Esophagus mucosa (tissue), 1 donor: ENCODE data around the gene MYO1D. TPM values are rescaled to one million over a fixed set of nuclear protein-coding genes. Genes with fewer than 3 reads are reported as not detected.
A peak's percentile ranks its signal among the peaks of the same experiment; 100 is the strongest.

ENCODE experiments used
- ATAC-seq: fragments of 200-7000 bp; cut with Tn5 transposase; one replicate; pipeline ENCODE4 v1.9.1; 2020
- total RNA-seq: library from RNA; stranded (reverse); gene quantifications from one replicate; pipeline ENCODE4 v1.2.4, GENCODE V29; 2023
- donor health status: DM: yes; HTN: yes; CAD: no.

The MYO1D gene
- total RNA-seq, 1 donor from 2014 or later = 55.0 TPM

DNA sequence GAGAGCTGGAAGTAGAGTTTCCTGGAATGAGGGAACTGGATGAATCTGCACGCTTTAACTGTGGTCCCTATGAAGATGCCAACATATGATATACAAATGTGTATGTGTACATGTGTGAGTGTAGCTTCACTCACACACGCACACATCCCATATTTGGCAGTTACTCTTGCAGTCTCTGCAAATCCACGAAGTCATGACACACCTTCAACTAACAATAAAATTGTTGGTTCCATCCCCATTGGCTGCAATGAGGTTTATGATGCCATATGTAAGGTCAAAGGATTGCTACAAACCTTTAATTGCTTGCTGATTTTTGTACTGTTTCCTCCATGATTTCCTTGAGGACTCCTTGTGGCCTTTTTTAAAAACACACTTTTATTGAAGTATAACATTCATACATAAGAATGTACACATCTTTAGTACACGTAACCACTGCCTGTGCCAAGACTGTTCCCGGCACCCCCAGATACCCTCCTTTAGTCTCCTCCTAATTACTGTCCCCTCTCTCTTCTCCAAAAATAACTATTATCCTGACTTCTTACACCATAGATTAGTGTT is 22.0 kb downstream of the MYO1D start:
- no peak for ATAC-seq

DNA sequence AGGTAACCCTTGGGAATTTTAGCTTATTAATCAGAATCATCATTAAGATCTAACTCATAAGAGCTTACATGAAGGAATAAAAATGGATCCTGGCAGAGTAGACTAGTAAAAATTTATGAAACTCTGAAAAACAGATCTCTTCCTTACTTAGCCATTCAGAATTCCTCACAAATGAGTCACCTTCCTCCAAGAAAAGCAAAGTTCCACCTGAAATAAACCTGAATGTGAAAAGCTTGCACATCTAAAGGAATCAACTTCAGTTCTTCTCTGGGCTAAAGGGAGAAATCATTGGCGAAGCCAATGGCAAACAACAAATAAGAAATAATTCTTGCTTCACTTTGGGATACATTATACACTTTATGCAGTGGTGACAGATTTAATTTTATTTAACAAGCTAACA is 22.7 kb downstream of the MYO1D start:
- no peak for ATAC-seq

GRCh38 chr17:32852811-32853210 is 24.1 kb downstream of the MYO1D start:
- no peak for ATAC-seq

DNA sequence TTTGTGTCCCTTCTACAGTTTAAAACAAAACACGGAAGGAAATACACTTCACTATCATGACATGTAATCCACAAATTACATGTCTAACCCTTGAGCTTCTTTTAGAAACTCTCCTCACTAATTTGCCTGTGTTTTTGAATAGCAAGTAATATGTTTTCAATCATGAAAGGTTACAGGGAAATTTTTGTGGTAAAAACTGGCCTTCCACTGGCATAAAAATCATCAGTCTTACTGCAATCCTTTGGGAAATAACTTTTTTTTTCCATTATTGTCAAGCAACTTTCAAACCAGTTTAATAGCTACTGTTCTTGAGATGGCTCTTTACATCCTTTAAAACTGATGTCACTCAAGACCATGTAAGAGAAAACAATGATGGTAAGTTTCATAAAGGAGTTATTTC is 27.0 kb downstream of the MYO1D start:
- no peak for ATAC-seq

DNA sequence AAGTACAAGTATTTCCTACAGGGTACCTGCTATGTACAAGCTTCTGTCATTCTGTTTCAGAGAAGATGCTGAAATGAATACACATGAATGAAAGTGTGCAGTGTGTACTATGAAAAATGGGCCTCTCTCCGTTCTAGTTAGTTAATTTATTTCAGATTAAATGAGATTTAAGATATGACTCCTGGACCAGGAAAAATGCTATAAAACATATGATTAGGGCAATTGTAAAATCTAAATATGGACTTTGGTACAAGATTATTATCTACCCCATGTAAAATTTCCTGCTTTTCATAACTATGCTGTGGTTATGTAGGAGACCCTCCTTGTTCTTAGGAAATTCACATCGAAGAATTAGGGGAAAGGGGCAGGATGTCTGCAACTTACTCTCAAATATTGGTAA is 28.9 kb downstream of the MYO1D start:
- ATAC-seq = no peak

DNA sequence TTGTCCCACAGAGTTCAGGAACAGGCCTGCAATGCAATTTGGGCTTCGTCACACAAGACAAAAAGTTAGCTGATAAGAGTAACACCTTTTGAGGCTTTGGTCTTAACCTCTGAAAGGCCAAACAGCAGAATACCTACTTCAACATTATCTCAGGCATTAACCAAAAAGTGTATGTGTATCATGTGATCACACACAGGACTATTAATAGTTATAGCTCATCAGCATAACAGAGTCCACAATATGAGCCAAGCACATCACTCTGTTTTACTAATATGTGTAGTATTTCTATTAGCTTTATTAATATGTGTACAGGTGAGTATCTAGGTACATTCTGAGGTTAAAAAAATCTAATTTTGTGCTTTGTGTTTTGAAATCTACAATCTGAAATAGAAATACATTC is 30.8 kb downstream of the MYO1D start:
- ATAC-seq = no peak

GRCh38 chr17:32840241-32840640 is 36.7 kb downstream of the MYO1D start:
- ATAC-seq = no peak

- no peak for ATAC-seq
Observed at GRCh38 chr17:32836527-32836926, 40.4 kb downstream of the MYO1D start.

GRCh38 chr17:32835291-32835761 is 41.6 kb downstream of the MYO1D start:
- no peak for ATAC-seq

DNA sequence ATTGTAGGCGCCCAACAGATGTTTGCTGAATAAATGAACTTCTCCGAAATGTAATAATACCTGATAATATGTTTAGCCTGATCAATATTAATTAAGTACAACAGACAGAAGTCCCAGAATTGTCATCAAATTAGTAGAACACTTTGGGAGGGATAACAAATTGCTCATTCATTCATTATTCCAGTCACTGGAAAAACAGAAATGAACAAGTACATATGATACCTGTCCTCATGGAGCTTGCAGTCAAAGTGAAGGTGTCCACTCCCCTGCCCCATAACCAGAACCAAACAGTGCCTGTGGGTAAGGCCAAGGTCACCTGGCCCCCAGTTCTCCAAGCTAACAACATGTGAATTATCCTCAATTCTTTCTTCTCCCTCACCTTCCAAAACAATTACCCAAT is 42.8 kb downstream of the MYO1D start:
- ATAC-seq = no peak

- no peak for ATAC-seq
Observed at GRCh38 chr17:32833526-32833925, 43.4 kb downstream of the MYO1D start.

- no peak for ATAC-seq
Observed at GRCh38 chr17:32833076-32833475, 43.8 kb downstream of the MYO1D start.

GRCh38 chr17:32831627-32832243 is 45.2 kb downstream of the MYO1D start:
- no peak for ATAC-seq

DNA sequence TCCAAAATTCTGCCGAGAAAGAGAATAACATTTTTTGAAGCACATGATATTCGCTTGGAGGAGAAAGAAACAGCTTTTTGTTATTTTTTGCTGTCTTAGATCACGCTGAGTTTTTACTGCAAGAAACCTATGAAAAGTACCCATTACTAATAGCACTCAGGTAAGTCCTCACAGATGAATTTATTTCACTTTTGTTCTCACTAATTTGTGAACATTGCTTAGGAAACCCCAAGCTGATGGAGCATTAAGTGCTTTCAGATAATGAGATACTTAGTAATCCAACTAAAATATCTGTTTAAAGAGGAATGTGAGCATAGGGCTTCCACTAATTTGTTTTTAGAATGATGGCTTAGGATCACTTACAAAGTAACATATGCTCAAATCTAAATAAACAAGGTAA is 45.7 kb downstream of the MYO1D start:
- ATAC-seq = no peak

DNA sequence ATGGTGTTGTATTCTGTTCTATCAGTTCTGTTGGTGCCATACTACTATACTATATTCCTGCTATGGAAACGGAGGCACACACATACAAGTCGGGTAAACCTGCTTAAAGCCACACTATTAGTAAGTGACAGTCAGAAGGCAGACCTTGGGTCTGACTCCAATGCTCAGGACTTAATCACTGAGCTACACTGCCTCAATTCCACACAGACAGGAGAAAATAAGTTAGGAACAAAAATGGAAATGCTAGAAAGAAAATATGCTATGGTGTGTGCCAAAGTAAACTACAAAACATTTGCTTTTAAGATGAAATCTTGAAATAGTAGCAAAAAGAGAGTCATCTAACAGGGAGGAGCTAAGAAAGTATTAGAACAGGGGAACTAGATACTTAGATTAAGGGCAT is 48.1 kb downstream of the MYO1D start:
- ATAC-seq = peak; percentile 32

DNA sequence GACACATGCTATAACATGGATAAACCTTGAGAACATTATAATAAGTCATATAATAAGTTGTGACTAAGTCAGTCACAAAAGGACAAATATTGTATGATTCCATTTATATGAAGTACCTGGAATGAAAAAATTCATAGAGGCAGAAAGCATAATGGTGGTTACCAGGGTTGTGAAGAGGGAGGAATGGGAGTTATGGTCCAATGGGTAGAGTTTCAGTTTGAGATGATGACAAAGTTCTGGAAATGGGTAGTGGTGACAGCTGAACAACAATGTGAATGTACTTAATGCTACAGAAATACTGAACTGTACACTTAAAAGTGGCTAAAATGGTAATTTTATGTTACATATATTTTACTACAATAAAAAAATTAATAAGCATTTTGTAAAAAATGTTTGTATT is 49.7 kb downstream of the MYO1D start:
- ATAC-seq = no peak

DNA sequence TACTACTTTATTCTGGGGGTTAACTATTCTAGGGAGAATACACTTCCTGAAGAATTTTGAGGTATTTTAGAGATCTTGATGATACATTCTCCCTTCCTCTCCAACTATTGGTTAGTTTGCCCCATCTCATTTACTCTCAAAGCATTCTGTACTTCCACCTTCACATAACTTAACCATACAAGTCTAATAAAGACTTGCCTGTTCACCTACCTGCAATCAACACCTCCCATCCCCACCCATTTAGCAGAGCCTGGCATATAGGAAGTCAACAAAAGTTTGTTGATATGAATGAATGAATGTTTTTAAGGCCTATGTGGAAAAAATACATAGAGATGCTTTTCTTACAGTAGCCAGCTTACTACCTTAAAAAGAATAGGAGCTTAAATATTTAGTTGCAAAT is 50.8 kb downstream of the MYO1D start:
- no peak for ATAC-seq

- ATAC-seq = no peak
Observed at GRCh38 chr17:32824334-32824733, 52.6 kb downstream of the MYO1D start.

DNA sequence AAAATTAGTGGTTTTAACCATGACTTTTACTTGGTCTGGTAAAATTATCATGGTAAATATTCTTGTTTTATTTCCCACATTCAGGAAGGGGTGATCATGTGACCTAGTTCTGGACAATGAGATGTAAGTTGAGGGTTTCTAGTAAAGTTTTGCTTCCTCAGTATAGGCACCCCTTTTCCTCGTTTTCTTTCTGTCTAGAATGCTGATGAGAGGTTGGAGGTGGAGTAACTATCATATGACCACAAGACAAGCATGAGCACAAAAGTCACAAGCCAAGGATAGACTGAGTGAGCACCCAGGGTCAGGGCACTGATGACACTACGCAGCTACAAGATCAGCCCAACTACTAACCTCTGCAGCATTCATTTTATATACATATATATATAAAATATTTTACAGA is 53.9 kb downstream of the MYO1D start:
- peak; percentile 51 for ATAC-seq

GRCh38 chr17:32821987-32822934 is 54.7 kb downstream of the MYO1D start:
- ATAC-seq = peak; percentile 26

DNA sequence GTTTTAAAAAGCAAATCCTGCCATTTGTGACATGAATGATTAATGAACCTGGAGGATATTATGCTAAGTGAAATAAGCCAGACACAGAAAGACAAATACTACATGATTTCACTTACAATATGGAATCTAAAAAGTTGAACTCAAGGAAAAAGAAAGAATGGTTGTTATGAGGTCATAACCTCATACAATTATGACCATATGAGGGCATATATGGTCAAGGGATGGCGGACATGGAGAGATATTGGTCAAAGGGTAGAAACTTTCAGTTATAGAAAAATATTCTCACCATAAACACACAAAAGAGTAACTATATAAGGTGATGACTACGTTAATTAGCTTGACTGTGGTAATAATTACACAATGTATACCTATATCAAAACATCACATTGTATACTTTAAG is 56.5 kb downstream of the MYO1D start:
- no peak for ATAC-seq

GRCh38 chr17:32819787-32820186 is 57.1 kb downstream of the MYO1D start:
- ATAC-seq = no peak

DNA sequence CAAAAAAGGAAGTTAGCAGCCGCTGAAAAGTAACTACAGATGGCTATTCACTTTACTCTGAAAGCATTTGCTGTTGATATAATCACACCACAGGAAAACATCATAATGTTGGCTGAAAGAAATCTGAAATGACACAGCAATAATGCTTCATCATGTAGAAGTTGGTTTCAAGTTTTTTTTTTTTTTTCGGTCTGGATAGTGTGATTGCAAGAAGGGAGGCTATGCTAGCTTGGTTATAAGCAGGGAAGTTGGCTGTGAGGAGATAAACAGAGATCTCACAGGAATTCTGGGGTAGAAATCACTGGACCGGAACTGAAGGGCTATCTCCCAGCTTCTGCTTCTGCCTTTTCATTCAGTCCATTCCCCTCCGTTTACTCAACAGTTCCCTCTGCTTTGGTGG is 57.9 kb downstream of the MYO1D start:
- no peak for ATAC-seq

GRCh38 chr17:32815460-32815859 is 61.5 kb downstream of the MYO1D start:
- no peak for ATAC-seq
